ENCODE results near the gene ATP11A.

The ATP11A gene

DNA sequence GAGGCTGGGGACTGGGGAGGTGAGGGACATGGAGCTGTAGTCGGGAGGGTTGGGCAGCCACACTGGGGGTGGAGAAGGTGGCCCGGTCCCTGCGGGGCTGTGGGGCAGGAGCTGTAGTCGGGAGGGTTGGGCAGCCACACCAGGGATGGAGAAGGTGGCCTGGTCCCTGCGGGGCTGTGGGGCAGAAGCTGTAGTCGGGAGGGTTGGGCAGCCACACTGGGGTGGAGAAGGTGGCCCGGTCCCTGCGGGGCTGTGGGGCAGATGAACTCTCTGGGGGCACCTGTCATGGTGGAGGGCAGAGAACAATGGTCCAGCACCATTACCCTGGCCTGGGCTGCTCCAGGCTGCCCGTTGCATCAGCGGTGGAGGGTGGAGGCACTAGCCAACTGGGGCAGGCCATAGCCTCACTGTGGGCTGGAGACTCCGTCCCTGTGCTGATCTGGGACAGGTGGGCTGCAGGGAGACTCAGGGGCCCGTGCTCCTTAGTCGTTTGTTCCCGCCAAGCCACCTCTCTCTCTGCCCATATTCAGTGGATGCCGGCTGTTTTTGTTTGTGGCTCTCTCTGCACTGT lies 51.4 kb downstream of the ATP11A start:
- no peak for DNase-seq (ENCODE audit: low read depth, low spot score)
- in situ Hi-C loops (cut with HindIII; ENCODE audit: low sequenced_read_pairs), result no loop called here
- H3K4me3 ChIP-seq (ENCODE audit: low read depth, low read length), result no peak overlapping the region
- TF ChIP-seq, protein P1, sequence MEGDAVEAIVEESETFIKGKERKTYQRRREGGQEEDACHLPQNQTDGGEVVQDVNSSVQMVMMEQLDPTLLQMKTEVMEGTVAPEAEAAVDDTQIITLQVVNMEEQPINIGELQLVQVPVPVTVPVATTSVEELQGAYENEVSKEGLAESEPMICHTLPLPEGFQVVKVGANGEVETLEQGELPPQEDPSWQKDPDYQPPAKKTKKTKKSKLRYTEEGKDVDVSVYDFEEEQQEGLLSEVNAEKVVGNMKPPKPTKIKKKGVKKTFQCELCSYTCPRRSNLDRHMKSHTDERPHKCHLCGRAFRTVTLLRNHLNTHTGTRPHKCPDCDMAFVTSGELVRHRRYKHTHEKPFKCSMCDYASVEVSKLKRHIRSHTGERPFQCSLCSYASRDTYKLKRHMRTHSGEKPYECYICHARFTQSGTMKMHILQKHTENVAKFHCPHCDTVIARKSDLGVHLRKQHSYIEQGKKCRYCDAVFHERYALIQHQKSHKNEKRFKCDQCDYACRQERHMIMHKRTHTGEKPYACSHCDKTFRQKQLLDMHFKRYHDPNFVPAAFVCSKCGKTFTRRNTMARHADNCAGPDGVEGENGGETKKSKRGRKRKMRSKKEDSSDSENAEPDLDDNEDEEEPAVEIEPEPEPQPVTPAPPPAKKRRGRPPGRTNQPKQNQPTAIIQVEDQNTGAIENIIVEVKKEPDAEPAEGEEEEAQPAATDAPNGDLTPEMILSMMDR (IDR thresholded peaks at IDR 0.05; ENCODE audit: low read depth, low read length), result no peak

DNA sequence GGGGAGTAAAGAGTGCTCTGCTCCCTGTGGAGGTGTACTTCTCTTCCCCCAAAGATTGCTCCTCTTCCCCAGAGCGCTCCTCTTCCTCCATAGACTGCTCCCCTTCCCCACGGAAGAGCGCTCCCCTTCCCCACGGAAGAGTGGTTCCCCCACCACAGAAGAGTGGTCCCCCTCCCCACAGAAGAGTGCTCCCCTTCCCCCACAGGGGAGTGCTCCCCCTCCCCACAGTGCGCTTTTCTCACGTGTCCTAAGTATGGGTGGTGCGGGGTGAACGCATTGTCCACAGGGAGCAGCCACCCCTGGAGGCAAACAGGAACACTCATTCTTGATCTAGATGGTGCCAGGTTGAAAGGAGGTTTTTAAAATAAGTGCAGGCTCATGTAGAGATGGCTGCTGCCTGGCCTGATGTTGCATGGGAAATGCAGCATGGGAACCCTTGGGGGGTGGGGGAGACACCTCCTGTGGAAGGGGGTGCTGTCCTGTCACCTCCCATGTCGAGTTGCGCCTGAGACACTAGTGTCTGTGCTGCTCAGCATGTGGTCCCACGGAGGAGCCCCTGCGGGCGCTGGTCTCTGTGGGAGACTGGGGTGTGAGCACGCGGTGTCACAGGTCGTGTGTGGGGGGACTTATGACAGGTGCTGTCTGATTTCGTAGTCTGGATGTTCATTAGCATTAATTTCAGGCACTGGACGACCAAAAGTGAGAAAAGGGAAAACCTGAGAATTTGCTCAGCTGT lies 52.2 kb downstream of the ATP11A start:
- in situ Hi-C loops (cut with HindIII; ENCODE audit: low sequenced_read_pairs), result no loop called here
- DNase-seq (ENCODE audit: low read depth, low spot score), result no peak
- no peak overlapping the region for H3K4me3 ChIP-seq (ENCODE audit: low read depth, low read length)
- TF ChIP-seq, protein P1 (IDR thresholded peaks at IDR 0.05; ENCODE audit: low read depth, low read length), result no peak

GRCh38 chr13:112742583-112742982 lies 52.7 kb downstream of the ATP11A start:
- no peak overlapping the region for H3K4me3 ChIP-seq (ENCODE audit: low read depth, low read length)
- in situ Hi-C loops (cut with HindIII; ENCODE audit: low sequenced_read_pairs), result no loop called here
- no peak for DNase-seq (ENCODE audit: low read depth, low spot score)
- TF ChIP-seq, protein P1 (IDR thresholded peaks at IDR 0.05; ENCODE audit: low read depth, low read length), result no peak

DNA sequence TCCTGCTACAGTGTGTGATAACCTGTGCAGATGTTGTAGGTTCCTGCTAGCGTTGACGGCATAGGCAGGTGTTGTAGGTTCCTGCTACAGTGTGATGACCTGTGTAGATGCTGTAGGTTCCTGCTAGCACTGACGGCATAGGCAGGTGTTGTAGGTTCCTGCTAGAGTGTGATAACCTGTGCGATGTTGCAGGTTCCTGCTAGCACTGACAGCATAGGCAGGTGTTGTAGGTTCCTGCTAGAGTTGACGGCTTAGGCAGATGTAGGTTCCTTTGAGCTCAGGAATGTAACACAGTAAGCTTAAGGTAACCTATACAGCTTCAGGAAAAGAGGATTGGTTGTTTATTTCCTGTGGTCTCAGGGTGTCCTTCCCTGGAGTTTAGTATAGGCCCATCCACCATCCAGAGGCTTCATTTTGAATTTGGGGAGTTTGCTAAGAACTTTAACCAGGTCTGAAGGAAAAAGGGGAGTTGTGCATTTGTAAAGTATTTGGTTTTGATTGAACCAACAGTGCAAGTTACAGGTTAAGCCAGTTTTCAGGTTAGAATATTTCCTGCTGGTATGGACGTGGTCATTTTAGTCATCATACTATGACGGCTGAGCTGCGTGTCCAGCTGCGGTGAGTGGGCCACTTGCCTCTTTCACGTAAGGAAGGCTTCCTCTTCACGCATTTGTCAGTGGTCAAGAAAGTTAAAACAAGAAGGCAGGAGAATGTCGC lies 53.8 kb downstream of the ATP11A start:
- H3K4me3 ChIP-seq (ENCODE audit: low read depth, low read length), result no peak overlapping the region
- no peak for DNase-seq (ENCODE audit: low read depth, low spot score)
- TF ChIP-seq, protein P1 (IDR thresholded peaks at IDR 0.05; ENCODE audit: low read depth, low read length), result no peak
- in situ Hi-C loops (cut with HindIII; ENCODE audit: low sequenced_read_pairs), result no loop called here

GRCh38 chr13:112744168-112745021 lies 54.6 kb downstream of the ATP11A start:
- DNase-seq (ENCODE audit: low read depth, low spot score), result no peak
- in situ Hi-C loops (cut with HindIII; ENCODE audit: low sequenced_read_pairs), result no loop called here
- H3K4me3 ChIP-seq (ENCODE audit: low read depth, low read length), result no peak overlapping the region
- TF ChIP-seq, protein P1 (IDR thresholded peaks at IDR 0.05; ENCODE audit: low read depth, low read length), result no peak

DNA sequence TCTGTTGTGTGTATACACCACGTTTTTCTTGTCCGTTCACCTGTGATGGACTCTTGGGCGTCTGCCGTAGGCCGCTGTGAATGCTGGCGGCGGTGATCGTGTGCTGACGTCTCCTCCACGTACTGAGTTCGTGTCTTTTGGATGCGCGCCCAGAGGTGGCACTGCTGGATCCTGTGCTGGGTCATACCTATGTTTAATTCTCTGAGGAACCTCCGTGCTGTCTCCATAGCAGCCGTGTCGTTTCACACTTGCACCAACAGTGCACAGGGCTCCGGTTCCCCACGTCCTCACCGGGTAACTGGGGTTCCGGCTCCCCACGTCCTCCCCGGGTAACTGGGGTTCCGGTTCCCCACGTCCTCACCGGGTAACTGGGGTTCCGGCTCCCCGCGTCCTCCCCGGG lies 56.2 kb downstream of the ATP11A start:
- no peak for DNase-seq (ENCODE audit: low read depth, low spot score)
- in situ Hi-C loops (cut with HindIII; ENCODE audit: low sequenced_read_pairs), result no loop called here
- TF ChIP-seq, protein P1 (IDR thresholded peaks at IDR 0.05; ENCODE audit: low read depth, low read length), result no peak
- no peak overlapping the region for H3K4me3 ChIP-seq (ENCODE audit: low read depth, low read length)

Data from astrocyte of the spinal cord (primary cell).